ENCODE data around the gene PRKAG2. TPM values are rescaled to one million over a fixed set of nuclear protein-coding genes. Genes with fewer than 3 reads are reported as not detected.
"Not testable (repeated sequence)": the region's sequence is repeated elsewhere in the genome, so short reads cannot be mapped to it uniquely, and the experiment has no call there.

The PRKAG2 gene
- polyA plus RNA-seq, 1 donor = 38.3 TPM

GRCh38 chr7:151851145-151851751 is 25.7 kb downstream of the PRKAG2 start:
- peak; percentile 27 for DNase-seq

- DNase-seq = no peak
These were observed 26.3 kb downstream of the PRKAG2 start for GRCh38 chr7:151850491-151851124.

- no peak for DNase-seq
These were observed 27.0 kb downstream of the PRKAG2 start for GRCh38 chr7:151849879-151850260.

GRCh38 chr7:151849008-151849878 is 27.7 kb downstream of the PRKAG2 start:
- DNase-seq = no peak

GRCh38 chr7:151847681-151848081 is 29.2 kb downstream of the PRKAG2 start:
- no peak for DNase-seq

- DNase-seq = no peak
These were observed 29.8 kb downstream of the PRKAG2 start for GRCh38 chr7:151847136-151847535.

- no peak for DNase-seq
These were observed 31.3 kb downstream of the PRKAG2 start for GRCh38 chr7:151845412-151846205.

- no peak for DNase-seq
These were observed 32.1 kb downstream of the PRKAG2 start for GRCh38 chr7:151844825-151845200.

GRCh38 chr7:151844071-151844824 is 32.7 kb downstream of the PRKAG2 start:
- DNase-seq = no peak

GRCh38 chr7:151843181-151843580 is 33.7 kb downstream of the PRKAG2 start:
- no peak for DNase-seq

GRCh38 chr7:151841395-151842051 is 35.4 kb downstream of the PRKAG2 start:
- DNase-seq = not testable (repeated sequence)

GRCh38 chr7:151840088-151840910 is 36.6 kb downstream of the PRKAG2 start:
- no peak for DNase-seq

GRCh38 chr7:151839451-151839921 is 37.4 kb downstream of the PRKAG2 start:
- no peak for DNase-seq

GRCh38 chr7:151838861-151839381 is 38.0 kb downstream of the PRKAG2 start:
- no peak for DNase-seq

- no peak for DNase-seq
These were observed 38.8 kb downstream of the PRKAG2 start for GRCh38 chr7:151838072-151838471.

- no peak for DNase-seq
These were observed 39.5 kb downstream of the PRKAG2 start for GRCh38 chr7:151837285-151838042.

GRCh38 chr7:151836927-151837205 is 40.0 kb downstream of the PRKAG2 start:
- DNase-seq = no peak

GRCh38 chr7:151836191-151836926 is 40.6 kb downstream of the PRKAG2 start:
- DNase-seq = no peak
